ENCODE data around the gene UBA7.

GRCh38 chr3:49757197-49757596, 56.6 kb downstream of the UBA7 start:
- TF ChIP-seq CTCF (IDR thresholded peaks at IDR 0.05) (no peak), POLR2A (IDR thresholded peaks at IDR 0.05) (no peak)

All from thyroid gland (tissue), 4 donors.